Measurements from ENCODE around the gene MTCL1. TPM values are rescaled to one million over a fixed set of nuclear protein-coding genes. Genes with fewer than 3 reads are reported as not detected.

MTCL1 gene
- polyA plus RNA-seq, 3 donors: not detected

GRCh38 chr18:8824846-8825245 lies 119.5 kb downstream of the MTCL1 start:
- no peaks in the 10 kb centered on the region for H3K9me3 ChIP-seq (replicated peaks in 1 of 2; ENCODE audit: control insufficient read depth in 1 of 2, insufficient read depth in 1 of 2, low read length in 2 of 2)
- no peaks in the 10 kb centered on the region for H3K79me2 ChIP-seq (ENCODE audit: insufficient read depth, low read length)
- DNase-seq: no peak
- H4K20me1 ChIP-seq (ENCODE audit: insufficient read depth, low read length): no peaks in the 10 kb centered on the region
- H3K4me3 Mint-ChIP-seq: no peak overlapping the region
- intact Hi-C loops (cut with micrococcal nuclease): no loop called here
- H3K4me1 ChIP-seq (ENCODE audit: control insufficient read depth in 1 of 2, insufficient read depth in 2 of 2, low read length in 2 of 2): no peaks in the 10 kb centered on the region
- H2AFZ ChIP-seq (ENCODE audit: insufficient read depth, low read depth, low read length, poor library complexity, severe bottlenecking): no peak overlapping the region
- H3K27me3 ChIP-seq (ENCODE audit: control insufficient read depth in 2 of 2, insufficient read depth in 2 of 2, low read length in 2 of 2): no peaks in the 10 kb centered on the region
- no peak overlapping the region for H3K27ac ChIP-seq (ENCODE audit: low read depth in 1 of 2, low read length in 2 of 2)
- 98% methylated on average over 13 of the region's 20 CpGs for WGBS (ENCODE audit: insufficient coverage)
- H3K27ac Mint-ChIP-seq: no peak overlapping the region
- no peak overlapping the region for H3K4me2 ChIP-seq (replicated peaks; ENCODE audit: extremely low read depth, low read length, poor library complexity, severe bottlenecking)
- no peaks in the 10 kb centered on the region for H3K36me3 ChIP-seq (replicated peaks in 1 of 2; ENCODE audit: control insufficient read depth in 1 of 2, insufficient read depth in 2 of 2, low read length in 2 of 2)
- H3K27me3 Mint-ChIP-seq (ENCODE audit: low read depth in 3 of 3): peaks cover 0 to under 1% (median 0%) of the 10 kb centered on the region in 3 donors
- TF ChIP-seq CTCF (IDR thresholded peaks at IDR 0.05): no peak
- H3K36me3 Mint-ChIP-seq: no peaks in the 10 kb centered on the region
- H3K4me1 Mint-ChIP-seq: peaks cover 3% of the 10 kb centered on the region
- H3K9me3 Mint-ChIP-seq: peaks cover 0 to 3% (median 0%) of the 10 kb centered on the region in 7 donors
- H3K4me3 ChIP-seq (replicated peaks in 1 of 3; ENCODE audit: low read depth in 2 of 3, low read length in 3 of 3): no peak overlapping the region
- no peak overlapping the region for H3K9ac ChIP-seq (ENCODE audit: insufficient read depth, low read length, poor library complexity, severe bottlenecking)

- H3K27ac ChIP-seq (ENCODE audit: low read depth in 1 of 2, low read length in 2 of 2): no peak overlapping the region
- Mint-ChIP-seq H3K4me3 (no peak overlapping the region), H3K36me3 (no peaks in the 10 kb centered on the region), H3K27me3 (ENCODE audit: low read depth in 3 of 3) (peaks cover 0 to 2% (median 0%) of the 10 kb centered on the region in 3 donors), H3K4me1 (peaks cover 3% of the 10 kb centered on the region), H3K9me3 (peaks cover 0 to 3% (median 0%) of the 10 kb centered on the region in 7 donors), H3K27ac (no peak overlapping the region)
- no peak for TF ChIP-seq CTCF (IDR thresholded peaks at IDR 0.05)
- no peak overlapping the region for H3K4me3 ChIP-seq (replicated peaks in 1 of 3; ENCODE audit: low read depth in 2 of 3, low read length in 3 of 3)
- H3K9me3 ChIP-seq (replicated peaks in 1 of 2; ENCODE audit: control insufficient read depth in 1 of 2, insufficient read depth in 1 of 2, low read length in 2 of 2): no peaks in the 10 kb centered on the region
- WGBS (ENCODE audit: insufficient coverage): 91% methylated on average over 10 of the region's 13 CpGs
- no peak overlapping the region for H3K9ac ChIP-seq (ENCODE audit: insufficient read depth, low read length, poor library complexity, severe bottlenecking)
- intact Hi-C loops (cut with micrococcal nuclease): no loop called here
- no peaks in the 10 kb centered on the region for H4K20me1 ChIP-seq (ENCODE audit: insufficient read depth, low read length)
- no peak overlapping the region for H2AFZ ChIP-seq (ENCODE audit: insufficient read depth, low read depth, low read length, poor library complexity, severe bottlenecking)
- H3K27me3 ChIP-seq (ENCODE audit: control insufficient read depth in 2 of 2, insufficient read depth in 2 of 2, low read length in 2 of 2): no peaks in the 10 kb centered on the region
- no peaks in the 10 kb centered on the region for H3K79me2 ChIP-seq (ENCODE audit: insufficient read depth, low read length)
- no peaks in the 10 kb centered on the region for H3K4me1 ChIP-seq (ENCODE audit: control insufficient read depth in 1 of 2, insufficient read depth in 2 of 2, low read length in 2 of 2)
- DNase-seq: no peak
- H3K36me3 ChIP-seq (replicated peaks in 1 of 2; ENCODE audit: control insufficient read depth in 1 of 2, insufficient read depth in 2 of 2, low read length in 2 of 2): no peaks in the 10 kb centered on the region
- no peak overlapping the region for H3K4me2 ChIP-seq (replicated peaks; ENCODE audit: extremely low read depth, low read length, poor library complexity, severe bottlenecking)
Observed at GRCh38 chr18:8825273-8825672, 119.9 kb downstream of the MTCL1 start.
